ENCODE results near the gene TACC3. TPM values are rescaled to one million over a fixed set of nuclear protein-coding genes. Genes with fewer than 3 reads are reported as not detected.

The TACC3 gene
- total RNA-seq, 4 donors from 2014 or later = 4.6 to 15.6 (median 7.3) TPM

GRCh38 chr4:1767061-1767769 lies 45.9 kb downstream of the TACC3 start:
- Histone ChIP-seq H3K27me3 (peaks cover 5 to 6% of the 10 kb centered on the region in 2 donors), H3K9me3 (no peaks in the 10 kb centered on the region), H3K36me3 (no peaks in the 10 kb centered on the region), H3K27ac (no peak overlapping the region), H3K4me3 (no peak overlapping the region), H3K4me1 (peaks cover 0 to 15% of the 10 kb centered on the region in 2 donors)
- intact Hi-C loops (cut with DNase I; ENCODE audit: low total_unique reads) = no loop called here
- TF ChIP-seq POLR2A (IDR thresholded peaks at IDR 0.05) (no peak), CTCF (IDR thresholded peaks at IDR 0.05) (no peak)
- no peak for DNase-seq

GRCh38 chr4:1767770-1768366 lies 46.5 kb downstream of the TACC3 start:
- intact Hi-C loops (cut with DNase I; ENCODE audit: low total_unique reads) = no loop called here
- no peak overlapping the region for H3K27ac ChIP-seq
- H3K4me1 ChIP-seq = peaks cover 0 to 15% of the 10 kb centered on the region in 2 donors
- H3K9me3 ChIP-seq = no peaks in the 10 kb centered on the region
- TF ChIP-seq POLR2A (IDR thresholded peaks at IDR 0.05) = no peak
- TF ChIP-seq CTCF (IDR thresholded peaks at IDR 0.05) = no peak
- H3K4me3 ChIP-seq = no peak overlapping the region
- H3K27me3 ChIP-seq = peaks cover 5 to 6% of the 10 kb centered on the region in 2 donors
- no peak for DNase-seq
- H3K36me3 ChIP-seq = no peaks in the 10 kb centered on the region

- Histone ChIP-seq H3K4me3 (no peak overlapping the region), H3K27me3 (peaks cover 5 to 6% of the 10 kb centered on the region in 2 donors), H3K9me3 (no peaks in the 10 kb centered on the region), H3K36me3 (no peaks in the 10 kb centered on the region), H3K27ac (no peak overlapping the region), H3K4me1 (peaks cover 0 to 14% of the 10 kb centered on the region in 2 donors)
- TF ChIP-seq CTCF (IDR thresholded peaks at IDR 0.05) = no peak
- TF ChIP-seq POLR2A (IDR thresholded peaks at IDR 0.05) = no peak
- no peak for DNase-seq
- intact Hi-C loops (cut with DNase I; ENCODE audit: low total_unique reads) = no loop called here
Measured at GRCh38 chr4:1768367-1769034, 47.2 kb downstream of the TACC3 start.

DNA sequence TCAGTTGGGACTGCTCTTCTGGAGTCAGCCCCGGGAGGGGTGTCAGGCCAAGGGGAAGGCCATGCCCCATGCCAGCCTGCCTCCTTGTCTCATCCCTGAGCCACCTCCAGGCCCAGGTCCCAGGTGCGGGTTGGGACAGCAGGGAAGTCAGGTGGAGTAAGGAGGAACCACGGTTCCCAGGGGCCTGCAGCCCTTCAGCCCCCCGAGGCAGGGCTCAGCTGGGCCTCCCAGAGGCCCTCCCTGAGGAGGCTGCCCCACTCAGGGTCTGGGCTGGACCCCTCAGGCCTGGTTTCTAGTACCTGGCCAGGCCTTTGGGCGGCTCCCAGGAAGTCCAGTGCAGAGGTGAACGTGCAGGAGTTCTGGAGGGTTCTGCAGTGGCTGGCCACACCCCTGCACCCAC lies 48.4 kb downstream of the TACC3 start:
- DNase-seq = no peak
- TF ChIP-seq CTCF (IDR thresholded peaks at IDR 0.05) (no peak), POLR2A (IDR thresholded peaks at IDR 0.05) (no peak)
- Histone ChIP-seq H3K27me3 (peaks cover 5 to 6% of the 10 kb centered on the region in 2 donors), H3K9me3 (no peaks in the 10 kb centered on the region), H3K4me1 (peaks cover 0 to 10% of the 10 kb centered on the region in 2 donors), H3K27ac (no peak overlapping the region), H3K36me3 (no peaks in the 10 kb centered on the region), H3K4me3 (no peak overlapping the region)
- intact Hi-C loops (cut with DNase I; ENCODE audit: low total_unique reads) = no loop called here

DNA sequence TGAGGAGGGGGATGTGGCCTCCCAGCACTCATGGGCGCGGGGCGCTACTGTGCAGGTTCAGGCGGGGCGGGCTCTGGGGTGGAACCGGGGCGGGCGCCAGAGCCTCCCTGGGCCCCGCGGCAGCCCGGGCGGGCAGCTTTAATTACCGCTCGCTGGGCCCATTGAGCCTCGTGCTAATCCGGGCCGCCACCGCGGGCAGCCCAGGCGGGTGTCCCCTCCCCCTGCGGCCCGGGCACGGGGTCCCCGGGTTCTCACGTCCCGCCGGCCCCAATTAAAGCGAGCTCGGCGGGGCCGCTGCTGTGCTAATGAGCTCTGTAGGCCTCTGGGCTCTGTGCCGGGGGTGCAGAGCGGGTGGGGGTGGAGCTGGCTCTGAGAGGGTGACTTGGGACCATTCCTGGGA lies 48.9 kb downstream of the TACC3 start:
- TF ChIP-seq CTCF (IDR thresholded peaks at IDR 0.05) (no peak), POLR2A (IDR thresholded peaks at IDR 0.05) (no peak)
- Histone ChIP-seq H3K9me3 (no peaks in the 10 kb centered on the region), H3K36me3 (no peaks in the 10 kb centered on the region), H3K4me3 (no peak overlapping the region), H3K27ac (no peak overlapping the region), H3K4me1 (peaks cover 0 to 10% of the 10 kb centered on the region in 2 donors), H3K27me3 (peaks cover 5 to 6% of the 10 kb centered on the region in 2 donors)
- intact Hi-C loops (cut with DNase I; ENCODE audit: low total_unique reads) = no loop called here
- no peak for DNase-seq

Measured in uterus (tissue), 4 donors.